Gastroesophageal sphincter (tissue), 3 donors: Measurements from ENCODE around the gene PPP1R3C.

Source experiments
- EP300 ChIP-seq: sonication (generic); formaldehyde crosslinking; IDR thresholded peaks from one replicate; pipeline ENCODE4 v1.6.1; 2017; ENCODE audit warnings: antibody characterized with exemption, mild to moderate bottlenecking
- POLR2A ChIP-seq, 2 donors: fragments of 450-650 bp; IDR thresholded peaks; one replicate each; pipeline ENCODE4 v1.6.1; 2017; ENCODE audit warnings: antibody characterized with exemption in 2 of 2, mild to moderate bottlenecking in 2 of 2, moderate library complexity in 1 of 2
- POLR2AphosphoS5 ChIP-seq: sonication (generic); formaldehyde crosslinking; IDR thresholded peaks from one replicate; pipeline ENCODE4 v1.6.1; 2017; ENCODE audit warnings: antibody characterized with exemption
- TF ChIP-seq, protein P1 (sequence below), 4 experiments: fragments of 200-600 bp in 2 of 4; fragments of 450-650 bp in 2 of 4; sonication (generic) in 1 of 4; IDR thresholded peaks; one replicate each; pipeline ENCODE4 v1.5.1; 2017 to 2019; ENCODE audit warnings: antibody characterized with exemption in 4 of 4, mild to moderate bottlenecking in 2 of 4, moderate library complexity in 2 of 4

DNA sequence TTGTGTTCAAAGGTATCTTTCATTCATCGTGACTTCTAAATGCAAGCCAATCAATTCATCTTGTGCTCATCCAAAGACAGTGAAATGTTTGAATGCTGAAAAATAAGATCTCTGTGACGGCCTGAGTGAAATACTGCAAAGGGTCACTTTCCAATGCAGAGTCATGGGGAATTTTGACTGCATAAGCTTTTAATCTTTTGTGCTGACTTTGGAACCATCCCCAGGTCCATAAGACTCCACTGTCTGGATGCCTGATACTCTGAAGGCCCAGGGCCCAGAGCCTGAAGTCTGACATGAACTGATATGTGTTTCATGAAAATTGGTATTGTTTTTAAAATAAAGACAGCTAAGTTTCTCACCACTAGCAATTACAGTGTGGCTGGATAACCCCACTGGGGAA lies 39.0 kb downstream of the PPP1R3C start:
- TF ChIP-seq, protein P1, sequence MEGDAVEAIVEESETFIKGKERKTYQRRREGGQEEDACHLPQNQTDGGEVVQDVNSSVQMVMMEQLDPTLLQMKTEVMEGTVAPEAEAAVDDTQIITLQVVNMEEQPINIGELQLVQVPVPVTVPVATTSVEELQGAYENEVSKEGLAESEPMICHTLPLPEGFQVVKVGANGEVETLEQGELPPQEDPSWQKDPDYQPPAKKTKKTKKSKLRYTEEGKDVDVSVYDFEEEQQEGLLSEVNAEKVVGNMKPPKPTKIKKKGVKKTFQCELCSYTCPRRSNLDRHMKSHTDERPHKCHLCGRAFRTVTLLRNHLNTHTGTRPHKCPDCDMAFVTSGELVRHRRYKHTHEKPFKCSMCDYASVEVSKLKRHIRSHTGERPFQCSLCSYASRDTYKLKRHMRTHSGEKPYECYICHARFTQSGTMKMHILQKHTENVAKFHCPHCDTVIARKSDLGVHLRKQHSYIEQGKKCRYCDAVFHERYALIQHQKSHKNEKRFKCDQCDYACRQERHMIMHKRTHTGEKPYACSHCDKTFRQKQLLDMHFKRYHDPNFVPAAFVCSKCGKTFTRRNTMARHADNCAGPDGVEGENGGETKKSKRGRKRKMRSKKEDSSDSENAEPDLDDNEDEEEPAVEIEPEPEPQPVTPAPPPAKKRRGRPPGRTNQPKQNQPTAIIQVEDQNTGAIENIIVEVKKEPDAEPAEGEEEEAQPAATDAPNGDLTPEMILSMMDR (IDR thresholded peaks at IDR 0.05): no peak
- TF ChIP-seq POLR2A (IDR thresholded peaks at IDR 0.05) (no peak), POLR2AphosphoS5 (no peak), EP300 (no peak)
